K562 (cell line): Measurements from ENCODE around the gene FILIP1. TPM values are rescaled to one million over a fixed set of nuclear protein-coding genes. Genes with fewer than 3 reads are reported as not detected.

Experiments
- ATAC-seq: fragments of 200-7000 bp; cut with Tn5 transposase; 3 replicates; pipeline ENCODE4 v1.9.1; 2020; ENCODE audit warnings: moderate library complexity
- BruUV-seq: library from RNA; stranded (reverse); fragments of 400-500 nt; replicated peaks from 2 replicates; lab custom pipeline; 2021; lab: Mats Ljungman, UMichigan
- CTCF ChIA-PET: fragments of 300-600 bp; formaldehyde crosslinking; extraction: SDS; loops from one replicate; lab custom pipeline; 2021; ENCODE audit warnings: low intra/inter-chr PET ratio; lab: Yijun Ruan, JAX
- POLR2A ChIA-PET: fragments of 300-600, 350-650 bp; sonication (Branson Sonifier 250); formaldehyde crosslinking; extraction: SDS; loops from one replicate; lab custom pipeline; 2021; ENCODE audit warnings: antibody characterized with exemption, inconsistent platforms; lab: Yijun Ruan, JAX
- DNase-seq, 4 experiments: peaks; one replicate each; pipeline versions ENCODE4 v3.0.0 to v3.0.0-alpha.2; 2011 to 2018; ENCODE audit warnings: low spot score in 3 of 4, mixed read lengths in 3 of 4; ENCODE audit errors: extremely low read depth in 1 of 4
- FAIRE-seq: peaks from 2 replicates; lab custom pipeline; 2011; peaks lifted over from hg19 to GRCh38; lab: Jason Lieb, UNC
- H2AFZ ChIP-seq: 2 replicates; pipeline ENCODE4 v1.6.0; 2011; ENCODE audit warnings: low read depth, low read length, control low read depth, inconsistent platforms
- H3K27ac ChIP-seq: fragments of 200-600 bp; 3 replicates; pipeline ENCODE4 v1.8.0; 2011; ENCODE audit warnings: low read depth, mild to moderate bottlenecking, control low read depth, inconsistent platforms, low read length, moderate library complexity, mixed read lengths; ENCODE audit errors: extremely low read depth
- H3K27me3 ChIP-seq, 2 experiments: fragments of 300-600 bp in 1 of 2; 2 replicates in 1 of 2; 3 replicates in 1 of 2; pipeline versions ENCODE4 v1.6.0 to v1.8.0; 2011; ENCODE audit warnings: inconsistent platforms in 2 of 2, low read length in 2 of 2, mild to moderate bottlenecking in 1 of 2, mixed read lengths in 1 of 2, moderate library complexity in 1 of 2; ENCODE audit not compliant: control insufficient read depth in 2 of 2, insufficient read depth in 2 of 2
- H3K36me3 ChIP-seq: fragments of 300-600 bp; 3 replicates; pipeline ENCODE4 v1.8.0; 2011; ENCODE audit warnings: mild to moderate bottlenecking, low read length, inconsistent platforms; ENCODE audit not compliant: control insufficient read depth, insufficient read depth
- H3K4me1 ChIP-seq, 2 experiments: fragments of 200-600 bp in 1 of 2; replicated peaks in 1 of 2; 2 replicates in 1 of 2; 3 replicates in 1 of 2; pipeline versions ENCODE4 v1.5.1 to v1.8.0; 2011; ENCODE audit warnings: inconsistent platforms in 2 of 2, low read length in 2 of 2, mild to moderate bottlenecking in 1 of 2, mixed read lengths in 1 of 2, moderate library complexity in 1 of 2; ENCODE audit not compliant: control insufficient read depth in 2 of 2, insufficient read depth in 2 of 2
- H3K4me2 ChIP-seq: 2 replicates; pipeline ENCODE4 v1.6.1; 2011; ENCODE audit warnings: low read length, control low read depth, inconsistent platforms, mixed read lengths; ENCODE audit not compliant: insufficient read depth
- H3K4me3 ChIP-seq: fragments of 200-600 bp; sonication (generic), shearing (Covaris generic); 2 replicates; pipeline ENCODE4 v1.5.1; 2016; ENCODE audit warnings: control low read depth, inconsistent platforms
- H3K79me2 ChIP-seq: fragments of 200-600 bp; 3 replicates; pipeline ENCODE4 v1.8.0; 2011; ENCODE audit warnings: low read length, inconsistent platforms; ENCODE audit not compliant: control insufficient read depth, insufficient read depth
- H3K9ac ChIP-seq, 2 experiments: 2 replicates each; pipeline versions ENCODE4 v1.6.0 to v1.6.1; 2011; ENCODE audit warnings: low read depth in 2 of 2, low read length in 2 of 2, control low read depth in 1 of 2, inconsistent platforms in 1 of 2, mild to moderate bottlenecking in 1 of 2, mixed read lengths in 1 of 2; ENCODE audit not compliant: insufficient read depth in 1 of 2
- H3K9me1 ChIP-seq: one replicate; pipeline ENCODE4 v1.6.0; 2011; ENCODE audit warnings: inconsistent platforms, mild to moderate bottlenecking, low read length, moderate library complexity; ENCODE audit not compliant: control insufficient read depth, insufficient read depth
- H3K9me3 ChIP-seq: replicated peaks from 2 replicates; pipeline ENCODE4 v1.5.1; 2011; ENCODE audit warnings: low read depth, low read length, inconsistent platforms; ENCODE audit not compliant: control insufficient read depth, insufficient read depth
- H4K20me1 ChIP-seq: replicated peaks from 2 replicates; pipeline ENCODE4 v1.6.1; 2011; ENCODE audit warnings: low read length, inconsistent platforms, mixed read lengths; ENCODE audit not compliant: control insufficient read depth, insufficient read depth
- FOXP1 ChIP-seq: sonication (generic); formaldehyde crosslinking; IDR thresholded peaks from 2 replicates; pipeline ENCODE4 v1.8.0; 2022; ENCODE audit warnings: mild to moderate bottlenecking, missing genetic modification reagents
- FUS ChIP-seq: fragments of 200-400 bp; formaldehyde crosslinking; optimal IDR thresholded peaks from 2 replicates; pipeline ENCODE3; 2017; ENCODE audit warnings: low read depth, low read length
- XRCC3 ChIP-seq: fragments of 450-650 bp; IDR thresholded peaks from 2 replicates; pipeline ENCODE4 v1.6.1; 2017; ENCODE audit warnings: mild to moderate bottlenecking, moderate library complexity
- ZNF133 ChIP-seq: fragments of 250-450 bp; sonication (Bioruptor Pico); IDR thresholded peaks from 2 replicates; pipeline ENCODE4 v1.4.0; 2020; ENCODE audit warnings: mild to moderate bottlenecking
- ZNF143 ChIP-seq: sonication (generic); formaldehyde crosslinking; IDR thresholded peaks from 2 replicates; pipeline ENCODE4 v1.9.0; 2022; ENCODE audit warnings: mild to moderate bottlenecking, missing genetic modification reagents
- ZNF232 ChIP-seq: sonication (generic); formaldehyde crosslinking; IDR thresholded peaks from 2 replicates; pipeline ENCODE4 v1.8.0; 2022; ENCODE audit warnings: mild to moderate bottlenecking, missing genetic modification reagents
- WGBS: fragments of 100-300 bp; shearing (Covaris generic); methylation state at CpG from one replicate; pipeline ENCODE4 v1.1.6; 2016; ENCODE audit warnings: low coverage, mixed read lengths; ENCODE audit not compliant: insufficient coverage; ENCODE audit errors: missing lambda C conversion rate; 5-methylcytosine and 5-hydroxymethylcytosine counted together
- in situ Hi-C: fragments of 300-500 bp; cut with MboI; formaldehyde crosslinking; loops from 4 replicates; pipeline ENCODE4 v1.15.0; 2018; ENCODE audit warnings: inconsistent platforms, mixed read lengths
- intact Hi-C: fragments of 100-400 bp; cut with micrococcal nuclease; formaldehyde crosslinking; loops from 2 replicates; pipeline ENCODE4 v1.14.2; 2022
- polyA plus RNA-seq, 8 experiments: library from polyadenylated mRNA; depleted of rRNA in 4 of 8; stranded (reverse) in 5 of 8; unstranded in 3 of 8; fragments of >200 nt; fragmentation: Nextera tagmentation in 2 of 8; fragmentation: Illumina TruSeq in 1 of 8; extraction: Ambion mirVana in 2 of 8; extraction: Trizol in 1 of 8; gene quantifications; 2 replicates each; pipeline versions ENCODE4 v1.2.1 to v1.2.3, GENCODE V29; 2011 to 2014; ENCODE audit warnings: inconsistent platforms in 1 of 8, missing spikeins in 1 of 8
- total RNA-seq, 7 experiments: library from RNA; depleted of rRNA in 6 of 7; stranded (reverse); fragments of >200 nt in 6 of 7; fragmentation: Illumina TruSeq in 2 of 7; extraction: Trizol in 2 of 7; gene quantifications; 2 replicates each; pipeline versions ENCODE4 v1.2.1 to v1.2.3, GENCODE V29; 2011 to 2021; ENCODE audit warnings: low replicate concordance in 1 of 7

Gene FILIP1
- total and polyA plus RNA-seq, 9 of the 15 experiments (the other 6 are each of a cell fraction or from before 2014, with no cell fraction given) = 0.03 to 0.25 (median 0.10) TPM; not detected in 1

DNA sequence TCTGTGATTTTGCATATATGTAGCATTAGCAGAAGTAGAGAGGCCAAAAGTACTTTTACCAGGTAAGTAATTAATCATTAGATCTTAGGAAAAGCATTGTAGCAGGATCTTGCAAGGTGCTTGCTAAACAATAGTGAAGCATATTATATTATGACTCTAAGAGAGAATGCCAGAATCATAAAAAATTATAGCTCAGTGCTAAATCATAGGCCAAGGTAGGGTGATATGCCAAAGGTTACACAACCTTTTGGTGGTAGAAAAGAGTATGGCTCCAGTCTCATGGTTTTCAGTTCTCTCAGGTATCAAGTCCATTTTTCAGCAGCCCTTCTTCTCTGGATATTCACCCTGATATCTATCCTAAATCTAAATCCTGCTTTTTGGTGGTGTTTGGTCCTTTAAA, 192.1 kb downstream of the FILIP1 start:
- intact Hi-C loops = no loop called here
- ATAC-seq (no peak), DNase-seq (no peak), FAIRE-seq (no peak)
- Histone ChIP-seq H3K9me3 (no peaks in the 10 kb centered on the region), H3K9ac (no peak overlapping the region), H3K4me1 (no peaks in the 10 kb centered on the region), H3K36me3 (no peaks in the 10 kb centered on the region), H2AFZ (no peak overlapping the region), H3K4me2 (no peak overlapping the region), H3K79me2 (no peaks in the 10 kb centered on the region), H3K27me3 (peaks cover 0 to 2% of the 10 kb centered on the region in 2 experiments; a peak in 2 of 5 replicates), H3K9me1 (no peaks in the 10 kb centered on the region), H4K20me1 (no peaks in the 10 kb centered on the region), H3K4me3 (no peak overlapping the region), H3K27ac (no peak overlapping the region)
- BruUV-seq = no TSS peak
- ChIA-PET POLR2A (interaction anchor here (0.7 to 1.4 kb wide), 2 partner anchors 23 to 308 kb away, joined by 3 to 5 read pairs; no protein-coding TSS in a partner anchor), CTCF (no interaction called here)
- TF ChIP-seq FOXP1 (CRISPR knock-in tag) = no peak
- TF ChIP-seq ZNF133 (CRISPR knock-in tag) = no peak
- in situ Hi-C loops = no loop called here

DNA sequence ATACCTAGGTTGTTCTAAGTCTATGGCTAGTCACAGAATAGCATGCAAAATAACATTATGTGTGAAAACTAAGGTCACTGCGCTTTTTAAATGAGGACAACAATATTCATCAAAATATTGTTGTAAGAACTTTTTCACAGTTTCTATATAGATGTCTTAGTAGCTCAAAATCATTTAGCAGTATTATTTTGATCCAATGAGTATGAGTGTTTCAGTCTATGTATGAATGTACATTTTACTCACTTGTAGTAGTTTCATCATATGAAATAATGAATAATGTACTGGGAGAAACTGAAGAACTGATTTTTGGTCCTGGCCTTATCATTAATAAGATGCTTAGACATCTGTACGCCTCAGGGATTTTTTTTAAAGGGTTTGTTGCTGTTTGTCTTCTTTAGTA, 192.5 kb downstream of the FILIP1 start:
- in situ Hi-C loops = no loop called here
- H3K9me1 ChIP-seq = no peaks in the 10 kb centered on the region
- 8% methylated on average over 2 of the region's 2 CpGs for WGBS
- TF ChIP-seq ZNF232 (CRISPR knock-in tag) = no peak
- no peak for TF ChIP-seq XRCC3
- TF ChIP-seq FUS = no peak
- TF ChIP-seq ZNF143 (CRISPR knock-in tag) = no peak
- TF ChIP-seq, all 486 proteins: peak for 0
- Histone ChIP-seq H3K36me3 (no peaks in the 10 kb centered on the region), H3K79me2 (no peaks in the 10 kb centered on the region), H3K27me3 (peaks cover 0 to 2% of the 10 kb centered on the region in 2 experiments; a peak in 2 of 5 replicates), H3K4me3 (no peak overlapping the region), H3K9ac (no peak overlapping the region), H3K4me1 (no peaks in the 10 kb centered on the region), H3K27ac (no peak overlapping the region), H3K4me2 (no peak overlapping the region), H4K20me1 (no peaks in the 10 kb centered on the region), H2AFZ (no peak overlapping the region), H3K9me3 (no peaks in the 10 kb centered on the region)
- DNase-seq = no peak
- BruUV-seq = no TSS peak
- POLR2A ChIA-PET = interaction anchor here (0.7 to 1.4 kb wide), 2 partner anchors 23 to 308 kb away, joined by 3 to 5 read pairs; no protein-coding TSS in a partner anchor
- CTCF ChIA-PET = no interaction called here
- FAIRE-seq = no peak
- ATAC-seq = no peak
- intact Hi-C loops = no loop called here
